Parathyroid adenoma (tissue), 2 donors: Measurements from ENCODE around the gene DTX4.

Experiments used
- H2AFZ ChIP-seq: fragments of 300-600 bp; sonication (generic); one replicate; pipeline ENCODE4 v1.7.0; 2017; ENCODE audit warnings: antibody characterized with exemption, mild to moderate bottlenecking
- H3K27ac ChIP-seq: fragments of 300-600 bp; sonication (generic); one replicate; pipeline ENCODE4 v1.7.0; 2017
- H3K27me3 ChIP-seq: fragments of 300-600 bp; sonication (generic); one replicate; pipeline ENCODE4 v1.7.0; 2017; ENCODE audit warnings: low read length; ENCODE audit not compliant: control insufficient read depth, insufficient read depth
- H3K36me3 ChIP-seq: fragments of 300-600 bp; sonication (generic); one replicate; pipeline ENCODE4 v1.7.0; 2017; ENCODE audit warnings: low read length; ENCODE audit not compliant: control insufficient read depth, insufficient read depth
- H3K4me1 ChIP-seq: fragments of 300-600 bp; sonication (generic); one replicate; pipeline ENCODE4 v1.7.0; 2017; ENCODE audit warnings: control low read depth
- H3K4me2 ChIP-seq: fragments of 300-600 bp; sonication (generic); one replicate; pipeline ENCODE4 v1.7.0; 2017; ENCODE audit warnings: low read length
- H3K4me3 ChIP-seq: fragments of 300-600 bp; sonication (generic); one replicate; pipeline ENCODE4 v1.7.0; 2017; ENCODE audit warnings: low read depth, low read length
- H3K79me2 ChIP-seq: fragments of 300-600 bp; sonication (generic); one replicate; pipeline ENCODE4 v1.7.0; 2017; ENCODE audit warnings: control low read depth
- H3K9ac ChIP-seq: fragments of 300-600 bp; sonication (generic); one replicate; pipeline ENCODE4 v1.7.0; 2017; ENCODE audit warnings: mild to moderate bottlenecking
- H3K9me3 ChIP-seq: fragments of 300-600 bp; sonication (generic); one replicate; pipeline ENCODE4 v1.7.0; 2017; ENCODE audit warnings: low read length; ENCODE audit not compliant: control insufficient read depth
- CTCF ChIP-seq: fragments of 300-600 bp; sonication (generic); IDR thresholded peaks from one replicate; pipeline ENCODE4 v1.7.0; 2017; ENCODE audit warnings: antibody characterized with exemption, mild to moderate bottlenecking
- donor health status: primary hyperparathyroidism.

Gene DTX4

DNA sequence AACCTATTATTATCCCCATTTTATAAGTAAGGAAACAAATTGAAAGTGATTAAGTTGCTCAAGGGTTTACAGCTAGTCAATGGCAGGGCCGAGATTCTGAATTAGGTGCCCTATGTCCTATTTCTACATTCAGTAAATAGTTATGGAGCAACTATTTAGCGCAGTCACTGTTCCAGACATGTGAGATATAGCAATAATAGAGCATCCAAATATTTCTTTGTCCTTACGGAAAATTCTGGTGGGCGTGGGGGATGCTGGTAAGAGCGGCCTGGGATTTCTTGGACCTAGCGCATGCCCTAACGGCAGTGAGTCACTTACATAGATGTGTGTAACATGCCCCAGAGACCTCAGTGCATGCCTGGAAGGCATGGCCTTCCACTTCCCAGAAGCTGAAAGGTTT lies 4.4 kb downstream of the DTX4 start:
- H3K9me3 ChIP-seq = no peaks in the 10 kb centered on the region
- no peak overlapping the region for H2AFZ ChIP-seq
- no peaks in the 10 kb centered on the region for H3K36me3 ChIP-seq
- H3K4me3 ChIP-seq = no peak overlapping the region
- H3K27me3 ChIP-seq = no peaks in the 10 kb centered on the region
- H3K4me2 ChIP-seq = no peak overlapping the region
- no peaks in the 10 kb centered on the region for H3K79me2 ChIP-seq
- H3K4me1 ChIP-seq = peaks cover 2% of the 10 kb centered on the region
- no peak overlapping the region for H3K27ac ChIP-seq
- TF ChIP-seq CTCF = no peak
- no peak overlapping the region for H3K9ac ChIP-seq

DNA sequence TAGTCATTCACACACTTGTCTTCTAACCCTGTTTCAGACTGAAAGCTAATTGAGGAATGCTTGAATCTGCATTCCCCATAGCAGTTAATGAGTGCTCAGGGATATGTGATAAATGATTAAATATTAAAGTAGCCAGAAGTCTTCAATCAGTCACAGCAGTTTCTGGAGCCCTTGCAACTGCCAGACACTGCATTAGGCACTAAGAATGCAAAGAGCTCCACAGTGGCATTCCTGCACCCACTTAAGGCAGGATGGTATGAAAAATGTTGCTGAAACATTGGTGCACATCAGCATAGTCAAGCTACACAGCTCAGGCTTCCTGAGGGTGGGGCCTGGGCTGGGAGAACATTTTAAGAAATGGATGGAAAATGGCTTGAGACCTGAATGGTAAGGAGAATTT lies 6.5 kb downstream of the DTX4 start:
- no peak for TF ChIP-seq CTCF
- no peaks in the 10 kb centered on the region for H3K79me2 ChIP-seq
- H3K27ac ChIP-seq = no peak overlapping the region

DNA sequence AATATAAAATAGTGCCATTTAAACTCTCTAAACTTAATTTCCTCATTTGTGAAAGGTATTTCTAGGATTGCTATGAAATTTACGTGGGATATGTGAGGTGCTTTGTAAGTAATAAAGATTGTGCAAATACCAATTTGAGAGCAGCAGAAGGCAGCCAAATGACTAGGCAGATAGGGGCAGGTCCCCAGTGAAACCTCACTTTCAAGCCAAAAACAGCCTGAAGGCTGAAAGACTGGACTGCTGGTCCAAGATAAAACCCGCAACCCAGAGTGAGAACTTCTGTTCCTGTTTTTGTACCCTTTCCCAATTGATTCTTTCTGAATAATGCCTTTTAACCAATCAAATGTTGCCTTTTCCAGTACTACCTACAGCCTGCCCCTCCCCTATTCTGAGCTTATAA lies 7.2 kb downstream of the DTX4 start:
- Histone ChIP-seq H3K9ac (no peak overlapping the region), H3K27ac (no peak overlapping the region), H3K79me2 (no peaks in the 10 kb centered on the region), H3K36me3 (no peaks in the 10 kb centered on the region), H3K9me3 (no peaks in the 10 kb centered on the region), H3K27me3 (no peaks in the 10 kb centered on the region), H3K4me2 (no peak overlapping the region), H3K4me3 (no peak overlapping the region), H2AFZ (no peak overlapping the region), H3K4me1 (no peaks in the 10 kb centered on the region)
- no peak for TF ChIP-seq CTCF

More for the DNA sequence above, 6.5 kb downstream of the DTX4 start:
- no peak overlapping the region for H2AFZ ChIP-seq
- H3K27me3 ChIP-seq = no peaks in the 10 kb centered on the region
- no peak overlapping the region for H3K9ac ChIP-seq
- H3K9me3 ChIP-seq = no peaks in the 10 kb centered on the region
- no peaks in the 10 kb centered on the region for H3K36me3 ChIP-seq
- H3K4me3 ChIP-seq = no peak overlapping the region
- H3K4me1 ChIP-seq = peaks cover 2% of the 10 kb centered on the region
- no peak overlapping the region for H3K4me2 ChIP-seq

DNA sequence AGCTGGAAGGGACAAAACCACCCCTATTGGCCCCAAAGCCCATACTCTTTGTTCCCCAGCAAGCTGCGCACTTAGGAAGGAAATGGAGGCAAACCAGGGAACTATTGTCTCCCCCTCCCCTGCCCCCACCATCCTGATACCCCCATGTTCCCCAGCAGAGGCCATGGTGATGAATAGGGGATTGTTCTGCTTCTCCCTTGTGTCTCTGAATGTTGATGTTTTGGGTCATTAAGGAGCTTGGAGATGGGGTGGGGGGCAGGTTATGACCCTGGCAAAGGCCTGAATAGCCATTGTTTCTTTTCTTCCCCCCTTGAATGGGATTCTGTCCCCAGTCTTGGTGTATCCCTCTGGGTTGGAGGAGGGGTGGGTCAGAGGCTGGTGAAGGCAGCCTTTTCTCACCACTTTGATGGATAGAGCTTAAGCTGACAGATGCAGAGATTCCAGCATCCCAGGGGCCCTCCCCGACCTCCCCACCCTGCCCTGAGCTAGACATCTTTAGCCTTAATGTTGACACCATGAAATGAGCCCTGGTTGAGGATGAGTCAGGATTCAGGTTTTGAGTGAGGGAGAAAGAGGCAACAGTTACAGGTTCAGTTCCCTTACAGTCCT lies 8.3 kb downstream of the DTX4 start:
- Histone ChIP-seq H2AFZ (no peak overlapping the region), H3K79me2 (no peaks in the 10 kb centered on the region), H3K27me3 (no peaks in the 10 kb centered on the region), H3K27ac (no peak overlapping the region), H3K4me2 (no peak overlapping the region), H3K36me3 (no peaks in the 10 kb centered on the region), H3K4me3 (no peak overlapping the region), H3K4me1 (no peaks in the 10 kb centered on the region), H3K9me3 (no peaks in the 10 kb centered on the region), H3K9ac (no peak overlapping the region)
- TF ChIP-seq CTCF = no peak

- H3K27me3 ChIP-seq = no peaks in the 10 kb centered on the region
- H3K4me3 ChIP-seq = no peak overlapping the region
- no peaks in the 10 kb centered on the region for H3K4me1 ChIP-seq
- H2AFZ ChIP-seq = no peak overlapping the region
- no peak overlapping the region for H3K9ac ChIP-seq
- H3K4me2 ChIP-seq = no peak overlapping the region
- H3K27ac ChIP-seq = no peak overlapping the region
- TF ChIP-seq CTCF = no peak
- H3K36me3 ChIP-seq = no peaks in the 10 kb centered on the region
- H3K9me3 ChIP-seq = no peaks in the 10 kb centered on the region
- H3K79me2 ChIP-seq = no peaks in the 10 kb centered on the region
These were observed 9.0 kb downstream of the DTX4 start for GRCh38 chr11:59180907-59181306.
